Ovary (tissue), 9 donors: Measurements from ENCODE around the gene TMEM30A. TPM values are rescaled to one million over a fixed set of nuclear protein-coding genes. Genes with fewer than 3 reads are reported as not detected.
A peak's percentile ranks its signal among the peaks of the same experiment; 100 is the strongest.

Source experiments
- DNase-seq, 5 donors: peaks; one replicate each; pipeline ENCODE4 v3.0.0-alpha.2; 2019 to 2020
- H3K27ac ChIP-seq, 2 donors: fragments of 200-600 bp; one replicate each; pipeline versions ENCODE4 v1.5.1 to v1.8.0; 2019 to 2022
- H3K27me3 ChIP-seq: fragments of 200-600 bp; one replicate; pipeline ENCODE4 v1.8.0; 2022
- H3K36me3 ChIP-seq: fragments of 200-600 bp; sonication (generic); one replicate; pipeline ENCODE4 v1.5.1; 2019
- H3K4me1 ChIP-seq: one replicate; pipeline ENCODE4 v1.8.1; 2013; ENCODE audit warnings: mild to moderate bottlenecking, moderate library complexity; ENCODE audit not compliant: insufficient read depth
- H3K4me3 ChIP-seq: fragments of 200-600 bp; sonication (generic); one replicate; pipeline ENCODE4 v1.5.1; 2017
- H3K9me3 ChIP-seq, 2 donors: fragments of 200-600 bp in 1 of 2; sonication (generic) in 1 of 2; one replicate each; pipeline versions ENCODE4 v1.5.1 to v1.8.1; 2013 to 2019; ENCODE audit warnings: mild to moderate bottlenecking in 1 of 2, moderate library complexity in 1 of 2
- CTCF ChIP-seq, 3 donors: fragments of 450-650 bp in 2 of 3; fragments of 200-600 bp in 1 of 3; IDR thresholded peaks; one replicate each; pipeline versions ENCODE4 v1.5.1 to v1.8.0; 2016 to 2022; ENCODE audit warnings: antibody characterized with exemption in 3 of 3, mild to moderate bottlenecking in 1 of 3
- EP300 ChIP-seq: sonication (generic); formaldehyde crosslinking; IDR thresholded peaks from one replicate; pipeline ENCODE4 v1.6.1; 2017; ENCODE audit warnings: antibody characterized with exemption
- POLR2A ChIP-seq: fragments of 450-650 bp; IDR thresholded peaks from one replicate; pipeline ENCODE4 v1.6.1; 2017; ENCODE audit warnings: antibody characterized with exemption, mild to moderate bottlenecking, moderate library complexity
- WGBS, 3 donors: extraction: QIAGEN DNeasy Blood & Tissue Kit in 1 of 3; methylation state at CpG; one replicate each; pipeline versions ENCODE4 v1.1.5 to v1.1.7; 2013 to 2017; 5-methylcytosine and 5-hydroxymethylcytosine counted together
- intact Hi-C, 4 donors: fragments of 100-400 bp; cut with DNase I; formaldehyde crosslinking; loops; one replicate each; pipeline versions ENCODE4 v1.11.0 to v1.15.1; 2022 to 2023
- polyA plus RNA-seq, 2 donors: library from polyadenylated mRNA; stranded (reverse); fragments of 200-250 nt in 1 of 2; fragments of 350-450 nt in 1 of 2; fragmentation: Illumina TruSeq in 1 of 2; extraction: RNeasy Lipid Tissue Mini Kit (QIAGEN cat#74804) in 1 of 2; gene quantifications; one replicate each; pipeline ENCODE4 v1.2.3, GENCODE V29; 2013 to 2014
- total RNA-seq, 7 donors: library from RNA; depleted of rRNA in 2 of 7; stranded (reverse); fragments of >200 nt in 2 of 7; fragmentation: NEBNext Ultra II Directional in 3 of 7; extraction: Animal tissue kit (Norgen Biotek cat#: 25700) in 3 of 7; gene quantifications; one replicate each; pipeline versions ENCODE4 v1.1.0 to v1.2.4, GENCODE V29; 2016 to 2023
- donor health status: DM: no; HTN: no; CAD: no; lungs with moderate emphysema.
- donor health status: DM: no; HTN: no; CAD: no.
- donor health status: Bipolar disorder and iron deficiency.
- donor health status: DM: yes; HTN: yes; CAD: no.
- donor health status: DM: no; HTN: no; CAD: no.
- donor health status: DM: yes; HTN: yes; CAD: no.

Gene TMEM30A
- total and polyA plus RNA-seq, 9 donors = 46.1 to 88.0 (median 71.1) TPM

GRCh38 chr6:75285283-75285639, 669 bp upstream of the TMEM30A start:
- Histone ChIP-seq H3K4me1 (peaks cover 6% of the 10 kb centered on the region), H3K27me3 (no peaks in the 10 kb centered on the region), H3K27ac (peak overlapping the region; percentile 17 to 51), H3K36me3 (no peaks in the 10 kb centered on the region), H3K9me3 (no peaks in the 10 kb centered on the region), H3K4me3 (peak overlapping the region; percentile 96)
- no peak for DNase-seq
- intact Hi-C loops = no loop called here
- TF ChIP-seq POLR2A (no peak), CTCF (IDR thresholded peaks at IDR 0.05) (no peak)
- 1 to 2% (median 1%) methylated on average over 6 of the region's 6 CpGs for WGBS, 3 donors

- peaks cover 6% of the 10 kb centered on the region for H3K4me1 ChIP-seq
- H3K4me3 ChIP-seq = peak overlapping the region; percentile 96
- peak overlapping the region; percentile 73 to 80 for H3K27ac ChIP-seq
- intact Hi-C loops = no loop called here
- H3K9me3 ChIP-seq = no peaks in the 10 kb centered on the region
- DNase-seq = no peak
- WGBS, 3 donors = 0 to 1% (median 1%) methylated on average over 36 of the region's 36 CpGs
- H3K27me3 ChIP-seq = no peaks in the 10 kb centered on the region
- no peaks in the 10 kb centered on the region for H3K36me3 ChIP-seq
- TF ChIP-seq EP300 = no peak
- TF ChIP-seq POLR2A = no peak
- no peak for TF ChIP-seq CTCF (IDR thresholded peaks at IDR 0.05)
These were observed 523 bp downstream of the TMEM30A start for GRCh38 chr6:75283907-75284631.

DNA sequence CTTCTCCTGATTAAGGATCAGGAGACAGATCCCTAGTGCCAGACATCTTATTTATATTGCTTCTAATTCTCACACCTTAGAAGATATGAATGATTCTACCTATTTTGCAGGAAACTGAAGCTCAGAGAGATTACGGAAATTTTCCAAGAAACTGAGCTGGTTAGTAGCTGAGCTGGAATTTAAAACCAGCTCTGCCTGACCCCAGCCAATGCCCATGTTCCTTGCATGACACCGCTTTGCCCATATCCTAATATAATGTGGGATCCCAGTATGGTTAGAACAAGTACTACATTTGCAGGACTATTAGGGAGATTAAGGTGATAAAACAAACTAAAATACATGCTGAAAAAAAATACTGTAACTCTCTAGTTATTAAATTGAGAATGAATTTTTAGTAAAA, 1.9 kb downstream of the TMEM30A start:
- H3K27me3 ChIP-seq = no peaks in the 10 kb centered on the region
- no peak for TF ChIP-seq CTCF (IDR thresholded peaks at IDR 0.05)
- TF ChIP-seq POLR2A = no peak
- no peak for TF ChIP-seq EP300
- no peak for DNase-seq
- H3K36me3 ChIP-seq = no peaks in the 10 kb centered on the region
- no peak overlapping the region for H3K27ac ChIP-seq
- WGBS, 3 donors = 60 to 72% (median 63%) methylated on average over 2 of the region's 2 CpGs
- H3K4me3 ChIP-seq = no peak overlapping the region
- peaks cover 9% of the 10 kb centered on the region for H3K4me1 ChIP-seq
- intact Hi-C loops = no loop called here
- H3K9me3 ChIP-seq = no peaks in the 10 kb centered on the region

- Histone ChIP-seq H3K27me3 (no peaks in the 10 kb centered on the region), H3K9me3 (no peaks in the 10 kb centered on the region), H3K27ac (no peak overlapping the region), H3K4me3 (no peak overlapping the region), H3K36me3 (no peaks in the 10 kb centered on the region), H3K4me1 (peaks cover 12% of the 10 kb centered on the region)
- intact Hi-C loops = no loop called here
- no peak for DNase-seq
- TF ChIP-seq EP300 (no peak), POLR2A (no peak), CTCF (IDR thresholded peaks at IDR 0.05) (no peak)
These were observed 2.9 kb downstream of the TMEM30A start for GRCh38 chr6:75281653-75282052.
